NCI-H460 (cell line): ENCODE results near the gene OXSM. TPM values are rescaled to one million over a fixed set of nuclear protein-coding genes. Genes with fewer than 3 reads are reported as not detected.

ENCODE experiments used
- DNase-seq: peaks from one replicate; pipeline ENCODE4 v3.0.0-alpha.2; 2016; ENCODE audit warnings: low read depth; ENCODE audit errors: extremely low read depth
- total RNA-seq: library from RNA; depleted of rRNA; stranded (reverse); fragments of >200 nt; shearing (Covaris generic); gene quantifications from 2 replicates; pipeline ENCODE4 v1.2.3, GENCODE V29; 2014

Gene OXSM
- total RNA-seq, 1 experiment from 2014 or later, result 27.8 TPM

GRCh38 chr3:25801786-25802185 is 11.9 kb downstream of the OXSM start:
- no peak for DNase-seq

GRCh38 chr3:25803833-25804232 is 13.9 kb downstream of the OXSM start:
- DNase-seq, result no peak

GRCh38 chr3:25804676-25805075 is 14.8 kb downstream of the OXSM start:
- DNase-seq, result no peak

- no peak for DNase-seq
Measured at GRCh38 chr3:25812644-25813043, 22.8 kb downstream of the OXSM start.

- DNase-seq, result no peak
Measured at GRCh38 chr3:25817107-25817506, 27.2 kb downstream of the OXSM start.

GRCh38 chr3:25817638-25818037 is 27.7 kb downstream of the OXSM start:
- no peak for DNase-seq

- no peak for DNase-seq
Measured at GRCh38 chr3:25818335-25818734, 28.4 kb downstream of the OXSM start.

- no peak for DNase-seq
Measured at GRCh38 chr3:25820366-25820765, 30.5 kb downstream of the OXSM start.

GRCh38 chr3:25820816-25821486 is 31.1 kb downstream of the OXSM start:
- no peak for DNase-seq

- no peak for DNase-seq
Measured at GRCh38 chr3:25821746-25822573, 32.1 kb downstream of the OXSM start.

- DNase-seq, result no peak
Measured at GRCh38 chr3:25823314-25823713, 33.4 kb downstream of the OXSM start.

- no peak for DNase-seq
Measured at GRCh38 chr3:25826510-25826909, 36.6 kb downstream of the OXSM start.

GRCh38 chr3:25830373-25831280 is 40.7 kb downstream of the OXSM start:
- no peak for DNase-seq

GRCh38 chr3:25831578-25831977 is 41.7 kb downstream of the OXSM start:
- no peak for DNase-seq

GRCh38 chr3:25834346-25834745 is 44.5 kb downstream of the OXSM start:
- no peak for DNase-seq

- DNase-seq, result no peak
Measured at GRCh38 chr3:25836579-25836978, 46.7 kb downstream of the OXSM start.

GRCh38 chr3:25837038-25837437 is 47.1 kb downstream of the OXSM start:
- no peak for DNase-seq

- no peak for DNase-seq
Measured at GRCh38 chr3:25840099-25840498, 50.2 kb downstream of the OXSM start.

- no peak for DNase-seq
Measured at GRCh38 chr3:25843332-25843731, 53.4 kb downstream of the OXSM start.
